ENCODE results near the gene STAT3.
"Not testable (repeated sequence)": the region's sequence is repeated elsewhere in the genome, so short reads cannot be mapped to it uniquely, and the experiment has no call there.

The STAT3 gene

DNA sequence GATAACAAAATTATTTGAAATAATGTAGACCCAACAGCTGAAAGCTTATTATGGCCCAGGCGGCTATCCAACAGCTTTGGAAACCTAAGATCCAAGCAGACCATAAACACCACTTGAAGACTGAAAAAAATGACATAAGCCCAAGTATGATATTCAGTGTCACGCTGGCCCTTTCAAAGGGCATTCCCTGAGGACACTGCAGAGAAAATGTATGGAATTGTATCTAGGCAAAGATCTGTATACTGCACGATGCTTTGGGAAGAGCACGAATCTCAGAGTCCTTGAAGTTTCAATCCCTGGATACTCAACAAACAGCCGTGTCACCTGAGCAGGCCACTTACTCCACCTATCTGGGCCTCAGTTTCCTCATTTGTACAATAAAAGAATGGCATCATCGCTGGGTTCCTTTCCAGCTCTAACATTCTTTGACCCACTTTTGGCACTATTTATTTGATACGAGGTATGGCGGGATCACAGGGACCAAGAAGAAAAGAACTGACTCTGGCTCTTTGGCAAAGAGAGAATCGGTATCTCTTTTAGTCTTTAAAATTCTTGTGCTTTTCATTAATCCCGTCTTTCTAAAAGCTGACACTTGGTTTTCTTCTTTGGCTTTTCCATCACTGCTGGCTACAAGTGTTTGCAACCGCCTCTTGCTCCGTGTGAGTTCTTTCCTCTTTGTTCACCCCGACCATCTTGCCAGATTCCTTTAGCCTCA, 113.3 kb downstream of the STAT3 start:
- DNase-seq: no peak

DNA sequence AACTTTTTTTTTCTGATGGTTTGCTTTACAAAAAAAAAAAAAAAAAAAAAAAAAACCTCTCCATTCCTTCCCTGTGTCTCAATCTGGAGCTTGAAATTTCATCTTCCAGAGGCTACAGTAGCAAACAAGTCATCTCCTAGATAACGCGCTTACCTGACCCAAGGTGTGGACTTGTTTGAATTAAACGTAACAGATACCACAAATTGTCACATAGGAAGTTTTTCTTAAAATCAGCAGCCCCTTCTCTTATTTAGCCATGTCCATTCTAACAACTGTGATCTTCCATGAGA, 114.0 kb downstream of the STAT3 start:
- DNase-seq: no peak

DNA sequence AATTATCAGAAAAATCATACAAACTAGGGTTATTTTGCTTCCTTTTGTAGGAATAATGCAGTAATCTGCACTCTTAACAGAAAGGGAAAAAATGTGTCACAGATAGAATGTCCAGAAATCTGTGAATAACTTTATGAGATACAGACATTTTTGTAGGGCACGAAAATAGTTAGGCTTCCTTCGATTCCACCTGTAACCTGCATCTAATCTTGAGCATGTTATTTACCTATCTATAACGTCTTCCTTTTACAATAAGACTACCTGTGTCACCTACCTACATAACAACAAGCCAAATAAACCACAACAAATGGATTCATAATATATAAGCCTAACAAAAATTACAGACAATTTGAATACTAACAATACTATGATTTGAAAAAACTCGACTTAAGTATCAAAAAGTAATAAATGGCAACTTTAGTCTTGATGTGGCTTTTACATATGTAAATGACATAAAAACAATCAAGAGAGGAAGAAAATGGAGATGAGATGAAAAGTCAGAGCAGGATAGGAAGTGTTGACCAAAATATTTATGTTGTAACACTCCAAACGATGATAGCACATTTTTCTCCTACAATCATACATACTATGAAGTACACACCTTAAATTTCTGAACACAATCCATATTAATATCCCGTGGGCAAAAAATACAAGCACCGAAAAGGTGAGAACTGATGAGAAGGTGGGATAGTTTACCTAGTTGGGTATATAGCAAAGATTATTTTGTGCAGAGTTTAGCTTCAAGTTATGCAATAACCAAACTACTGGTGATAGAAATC, 114.6 kb downstream of the STAT3 start:
- no peak for DNase-seq

DNA sequence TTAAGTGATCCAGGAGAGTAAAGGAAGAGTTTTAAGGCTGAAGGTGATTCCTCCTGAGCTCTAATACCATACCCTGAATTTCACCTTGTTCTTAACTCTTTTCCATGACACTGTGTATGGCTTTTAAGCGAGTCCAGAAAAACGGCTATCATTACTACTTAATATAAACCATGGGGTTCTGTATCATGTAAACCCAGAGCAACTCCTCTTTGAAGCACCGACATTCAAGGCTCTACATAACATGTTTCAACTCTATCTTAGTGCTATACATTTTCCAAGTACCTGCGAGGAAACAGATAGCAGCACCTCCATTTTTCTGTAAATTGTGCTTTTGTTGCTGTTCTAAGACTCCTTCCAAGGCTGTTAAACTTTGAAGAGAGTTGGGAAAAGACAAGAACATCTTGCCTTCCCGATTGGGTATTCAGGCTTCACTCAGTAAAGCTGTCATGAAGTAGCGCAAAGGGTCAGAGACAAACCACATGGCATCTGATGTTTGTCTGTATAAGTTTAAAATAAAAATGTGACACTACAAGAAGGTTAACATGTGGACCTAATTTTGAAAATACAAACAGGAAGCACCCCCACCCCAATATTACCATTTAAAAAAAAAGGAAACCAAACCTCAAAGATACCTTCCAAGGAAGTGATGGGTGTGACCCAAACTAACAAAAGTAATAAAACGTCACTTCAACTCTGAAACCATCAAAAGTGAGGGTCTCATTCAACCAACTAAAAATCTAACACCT, 115.9 kb downstream of the STAT3 start:
- no peak for DNase-seq

DNA sequence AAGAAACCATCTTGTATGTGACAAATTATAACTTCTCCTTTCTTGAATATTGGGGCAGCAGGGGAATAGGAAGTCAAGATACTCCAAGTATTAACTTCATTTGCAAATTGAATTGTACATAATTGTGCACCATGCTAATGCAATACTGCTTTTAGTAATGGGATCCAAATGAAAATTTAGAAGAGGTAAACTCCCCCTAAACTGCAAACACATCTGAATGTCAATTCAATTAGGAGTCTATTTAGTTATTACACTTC, 116.5 kb downstream of the STAT3 start:
- DNase-seq: no peak

DNA sequence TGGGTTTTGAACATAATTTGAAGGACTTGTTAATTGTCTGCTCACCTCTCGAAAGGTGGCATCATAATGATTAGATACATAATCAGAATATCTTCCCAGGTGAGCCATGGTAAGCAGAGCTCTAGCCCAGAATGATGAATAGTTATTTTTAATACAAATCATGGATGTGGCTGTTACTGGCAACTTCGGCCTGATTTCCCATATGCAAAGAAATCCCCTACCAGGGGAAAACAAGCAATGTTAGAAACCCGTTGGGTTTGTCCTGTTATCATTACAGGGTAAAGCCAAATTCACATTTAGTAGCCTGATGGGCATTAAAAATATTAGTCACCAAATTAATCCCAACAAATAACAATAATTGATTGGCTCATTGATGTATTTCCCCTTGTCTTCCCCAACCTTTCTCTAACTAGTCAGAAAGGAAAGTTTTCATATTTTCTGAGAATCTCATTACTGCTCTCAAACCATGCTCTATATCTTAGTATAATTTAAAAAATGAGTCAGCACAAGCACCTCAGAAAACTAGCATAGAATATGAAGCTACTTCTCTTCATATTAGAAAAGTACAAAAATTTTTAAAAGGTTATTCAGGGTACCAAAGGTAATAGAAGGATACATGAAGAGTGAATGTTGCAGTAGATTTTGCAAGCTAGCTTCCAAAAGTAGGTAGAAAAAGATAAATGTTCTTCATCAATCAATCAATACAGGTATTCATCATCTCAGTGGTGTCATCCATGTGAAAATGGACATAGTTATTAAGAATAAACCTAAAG, 117.0 kb downstream of the STAT3 start:
- no peak for DNase-seq

DNA sequence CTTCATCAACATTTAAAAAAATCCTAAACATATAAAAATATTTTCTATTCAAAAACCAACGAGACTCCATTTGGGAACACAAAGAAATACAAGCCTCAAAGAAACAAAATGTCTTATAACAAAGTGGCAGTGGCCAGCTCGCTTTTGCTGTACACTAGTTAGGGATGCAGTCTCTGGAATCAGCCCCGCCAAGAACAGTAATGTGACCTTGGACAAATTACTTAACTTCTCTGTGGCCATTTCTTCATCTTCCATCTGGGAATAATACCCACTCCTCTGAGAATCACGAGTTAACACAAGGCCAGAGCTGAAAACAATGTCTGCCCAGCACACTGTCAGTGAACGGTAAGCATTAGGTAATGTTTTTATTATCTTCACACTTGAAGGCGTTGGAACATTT, 117.6 kb downstream of the STAT3 start:
- no peak for DNase-seq

DNA sequence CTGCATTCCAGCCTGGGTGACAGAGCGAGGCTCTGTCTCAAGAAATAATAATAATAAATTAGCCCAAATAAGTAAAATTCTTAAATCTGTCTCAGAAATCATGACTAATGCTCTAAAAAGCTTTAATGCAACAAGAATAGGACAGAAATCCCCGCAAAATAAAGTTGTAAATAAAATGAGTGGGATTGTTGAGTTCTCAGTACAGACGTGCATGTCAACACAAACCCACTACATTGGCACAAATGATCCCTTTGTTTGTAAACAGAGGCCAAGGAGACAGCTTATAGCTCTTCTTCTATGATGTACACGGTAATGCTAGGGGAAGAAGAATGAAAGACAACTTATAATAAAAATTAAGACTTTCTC, 118.1 kb downstream of the STAT3 start:
- DNase-seq: no peak

DNA sequence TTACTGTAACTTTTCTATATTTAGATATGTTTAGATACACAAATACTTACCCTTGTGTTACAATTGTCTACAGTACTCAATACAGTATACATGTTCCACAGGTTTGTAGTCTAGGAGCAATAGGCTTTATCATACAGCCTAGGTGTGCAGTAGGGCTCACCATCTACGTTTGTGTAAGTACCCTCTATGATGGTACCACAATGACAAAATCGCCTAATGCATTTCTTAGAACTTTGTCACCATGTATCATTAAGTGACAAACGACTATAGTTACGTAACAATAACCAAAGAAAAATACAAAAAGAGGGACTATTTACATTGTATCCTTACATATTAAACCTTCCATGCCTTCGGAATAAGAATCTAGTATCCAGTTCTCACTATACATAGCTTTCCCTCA, 120.0 kb downstream of the STAT3 start:
- no peak for DNase-seq

DNA sequence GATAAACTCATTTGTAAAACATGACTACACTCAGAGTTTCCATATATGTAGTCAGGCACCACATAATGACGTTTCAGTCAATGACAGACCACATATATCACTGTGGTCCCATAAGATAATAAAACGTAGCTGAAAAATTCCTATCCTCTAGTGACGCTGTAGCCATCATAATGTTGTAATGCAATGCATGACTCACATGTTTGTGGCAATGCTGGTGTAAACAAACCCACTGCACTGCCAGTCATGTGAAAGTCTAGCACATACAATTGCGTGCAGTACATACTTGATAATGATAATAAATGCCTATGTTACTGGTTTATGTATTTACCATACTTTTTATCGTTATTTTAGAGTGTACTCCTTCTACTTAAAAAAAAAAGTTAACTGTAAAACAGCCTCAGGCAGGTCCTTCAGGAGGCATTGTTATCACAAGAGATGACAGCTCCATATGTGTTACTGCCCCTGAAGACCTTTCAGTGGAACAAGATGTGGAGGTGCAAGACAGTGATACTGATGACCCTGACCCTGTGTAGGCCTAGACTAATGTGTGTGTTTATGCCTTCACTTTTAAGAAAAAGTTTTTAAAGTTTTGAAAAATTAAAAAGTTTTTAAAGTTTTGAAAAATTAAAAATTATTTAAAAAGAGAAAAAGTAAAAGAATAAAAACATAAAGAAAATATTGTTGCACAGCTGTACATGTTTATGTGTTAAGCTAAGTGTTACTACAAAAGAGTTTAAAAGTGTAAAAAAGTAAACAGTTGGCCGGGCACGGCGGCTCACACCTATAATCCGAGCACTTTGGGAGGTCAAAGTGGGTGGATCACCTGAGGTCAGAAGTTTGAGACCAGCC, 121.1 kb downstream of the STAT3 start:
- DNase-seq: no peak

DNA sequence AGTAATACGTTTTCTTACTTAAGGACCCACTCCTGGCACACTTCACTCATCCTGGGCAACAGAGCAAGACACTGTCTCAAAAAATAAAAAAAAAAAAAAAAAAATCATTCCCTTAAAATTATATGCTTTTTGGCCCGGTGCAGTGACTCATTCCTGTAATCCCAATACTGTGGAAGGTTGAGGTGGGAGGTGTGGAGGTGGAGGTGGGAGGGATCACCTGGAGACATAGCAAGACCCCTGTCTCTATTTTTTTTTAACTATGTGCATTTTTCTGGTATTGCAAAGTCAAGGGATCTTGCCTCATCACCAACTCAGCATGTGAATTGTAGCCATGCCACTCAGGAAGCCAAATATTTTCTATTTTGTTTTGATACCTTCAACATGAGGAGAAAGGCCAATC, 121.8 kb downstream of the STAT3 start:
- DNase-seq: no peak

DNA sequence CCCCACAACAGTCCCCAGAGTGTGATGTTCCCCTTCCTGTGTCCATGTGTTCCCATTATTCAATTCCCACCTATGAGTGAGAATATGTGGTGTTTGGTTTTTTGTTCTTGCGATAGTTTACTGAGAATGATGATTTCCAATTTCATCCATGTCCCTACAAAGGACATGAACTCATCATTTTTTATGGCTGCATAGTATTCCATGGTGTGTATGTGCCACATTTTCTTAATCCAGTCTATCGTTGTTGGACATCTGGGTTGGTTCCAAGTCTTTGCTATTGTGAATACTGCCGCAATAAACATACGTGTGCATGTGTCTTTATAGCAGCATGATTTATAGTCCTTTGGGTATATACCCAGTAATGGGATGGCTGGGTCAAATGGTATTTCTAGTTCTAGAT, 123.9 kb downstream of the STAT3 start:
- not testable (repeated sequence) for DNase-seq

All from KG1 (cell line).